Endothelial cell of umbilical vein (primary cell): Measurements from ENCODE around the gene SHPK. TPM values are rescaled to one million over a fixed set of nuclear protein-coding genes. Genes with fewer than 3 reads are reported as not detected.

Experiments used
- BruUV-seq: library from RNA; stranded (reverse); fragments of 400-500 nt; replicated peaks from 2 replicates; lab custom pipeline; 2021; lab: Mats Ljungman, UMichigan
- CTCF ChIA-PET: fragments of 300-600, 350-600 bp; sonication (Branson Sonifier 250); formaldehyde crosslinking; loops from one replicate; lab custom pipeline; 2021; ENCODE audit warnings: antibody characterized with exemption, inconsistent platforms; lab: Charles Lee
- POLR2A ChIA-PET: fragments of 300-600, 350-600 bp; sonication (Branson Sonifier 250); formaldehyde crosslinking; loops from one replicate; lab custom pipeline; 2021; ENCODE audit warnings: antibody characterized with exemption, inconsistent platforms; lab: Charles Lee
- DNase-seq: peaks from one replicate; pipeline ENCODE4 v3.0.0-alpha.2; 2011; ENCODE audit warnings: low read depth, low spot score
- FAIRE-seq: peaks from 2 replicates; lab custom pipeline; 2011; peaks lifted over from hg19 to GRCh38; lab: Jason Lieb, UNC
- H2AFZ ChIP-seq: 2 replicates; pipeline ENCODE4 v1.6.0; 2012; ENCODE audit warnings: low read depth, low read length, control low read depth, inconsistent platforms
- H3K27ac ChIP-seq: 2 replicates; pipeline ENCODE4 v1.5.1; 2011; ENCODE audit warnings: low read depth, mild to moderate bottlenecking, control low read depth, low read length, moderate library complexity; ENCODE audit not compliant: insufficient read depth
- H3K27me3 ChIP-seq, 2 experiments: 2 replicates each; pipeline versions ENCODE4 v1.6.0 to v1.6.1; 2011; ENCODE audit warnings: low read length in 2 of 2, mixed read lengths in 1 of 2; ENCODE audit not compliant: control insufficient read depth in 2 of 2, insufficient read depth in 2 of 2
- H3K36me3 ChIP-seq, 2 experiments: 2 replicates in 1 of 2; 3 replicates in 1 of 2; pipeline ENCODE4 v1.5.1; 2011; ENCODE audit warnings: low read length in 2 of 2, mild to moderate bottlenecking in 1 of 2, moderate library complexity in 1 of 2; ENCODE audit not compliant: control insufficient read depth in 2 of 2, insufficient read depth in 2 of 2; ENCODE audit errors: extremely low read depth in 1 of 2
- H3K4me1 ChIP-seq: 3 replicates; pipeline ENCODE4 v1.5.1; 2011; ENCODE audit warnings: mild to moderate bottlenecking, low read length; ENCODE audit not compliant: control insufficient read depth, insufficient read depth; ENCODE audit errors: extremely low read depth
- H3K4me2 ChIP-seq: 2 replicates; pipeline ENCODE4 v1.6.1; 2011; ENCODE audit warnings: low read length, control low read depth, mixed read lengths; ENCODE audit not compliant: insufficient read depth
- H3K4me3 ChIP-seq, 3 experiments: fragments of 200-600 bp in 1 of 3; sonication (generic), shearing (Covaris generic) in 1 of 3; replicated peaks in 1 of 3; 2 replicates each; pipeline ENCODE4 v1.5.1; 2011 to 2016; ENCODE audit warnings: control low read depth in 3 of 3, low read length in 3 of 3, mild to moderate bottlenecking in 2 of 3, inconsistent platforms in 1 of 3, low read depth in 1 of 3, moderate library complexity in 1 of 3; ENCODE audit not compliant: insufficient read depth in 1 of 3
- H3K79me2 ChIP-seq: 2 replicates; pipeline ENCODE4 v1.6.0; 2012; ENCODE audit warnings: low read length, inconsistent platforms; ENCODE audit not compliant: control insufficient read depth, insufficient read depth
- H3K9ac ChIP-seq: replicated peaks from 2 replicates; pipeline ENCODE3; 2011; ENCODE audit warnings: low read length, control low read depth; ENCODE audit not compliant: insufficient read depth; ENCODE audit errors: extremely low read depth
- H3K9me1 ChIP-seq: replicated peaks from 3 replicates; pipeline ENCODE4 v1.6.0; 2011; ENCODE audit warnings: mild to moderate bottlenecking, low read length; ENCODE audit not compliant: control insufficient read depth, insufficient read depth; ENCODE audit errors: extremely low read depth
- H3K9me3 ChIP-seq: replicated peaks from 2 replicates; pipeline ENCODE4 v1.5.1; 2012; ENCODE audit warnings: low read length, inconsistent platforms; ENCODE audit not compliant: control insufficient read depth, insufficient read depth
- H4K20me1 ChIP-seq: replicated peaks from 2 replicates; pipeline ENCODE3; 2011; ENCODE audit warnings: mild to moderate bottlenecking, low read length; ENCODE audit not compliant: control insufficient read depth, insufficient read depth; ENCODE audit errors: extremely low read depth
- EZH2 ChIP-seq: IDR thresholded peaks from 2 replicates; pipeline ENCODE4 v1.6.1; 2012; ENCODE audit warnings: borderline replicate concordance, low read depth, mild to moderate bottlenecking, moderate library complexity, low read length, inconsistent platforms; ENCODE audit not compliant: severe bottlenecking
- FOS ChIP-seq: IDR thresholded peaks from 2 replicates; pipeline ENCODE4 v1.6.1; 2011; ENCODE audit warnings: mild to moderate bottlenecking, low read length, moderate library complexity, borderline replicate concordance; ENCODE audit not compliant: insufficient read depth
- GATA2 ChIP-seq: IDR thresholded peaks from 2 replicates; pipeline ENCODE4 v1.7.0; 2011; ENCODE audit warnings: low read depth, mild to moderate bottlenecking, moderate library complexity, mixed read lengths, low read length; ENCODE audit not compliant: insufficient read length, insufficient read depth
- JUN ChIP-seq: IDR thresholded peaks from 2 replicates; pipeline ENCODE4 v1.6.1; 2011; ENCODE audit warnings: borderline replicate concordance, low read depth; ENCODE audit not compliant: insufficient read length, insufficient read depth
- MYC ChIP-seq: IDR thresholded peaks from one replicate; pipeline ENCODE4 v1.6.1; 2011; ENCODE audit warnings: mild to moderate bottlenecking, low read depth, low read length
- POLR2A ChIP-seq: IDR thresholded peaks from 2 replicates; pipeline ENCODE4 v1.6.1; 2012; ENCODE audit warnings: low read depth, mild to moderate bottlenecking, control low read depth, low read length
- POLR2AphosphoS5 ChIP-seq: IDR thresholded peaks from 2 replicates; pipeline ENCODE4 v1.6.1; 2012; ENCODE audit warnings: low read depth, mild to moderate bottlenecking, control low read depth, low read length, moderate library complexity; ENCODE audit not compliant: insufficient read depth
- dilution Hi-C: fragments of 300-500 bp; cut with MboI; formaldehyde crosslinking; loops from one replicate; pipeline ENCODE4 v1.15.0; 2019; ENCODE audit warnings: low sequenced_read_pairs; ENCODE audit not compliant: extremely low pct_ligation_motif_present
- intact Hi-C: fragments of 100-400 bp; cut with micrococcal nuclease; formaldehyde crosslinking; loops from one replicate; pipeline ENCODE4 v1.10.0; 2022
- polyA plus RNA-seq, 4 experiments: library from polyadenylated mRNA; depleted of rRNA in 3 of 4; stranded (reverse) in 3 of 4; unstranded in 1 of 4; fragments of >200 nt; gene quantifications; 2 replicates each; pipeline versions ENCODE4 v1.2.1 to v1.2.3, GENCODE V29; 2011 to 2012; ENCODE audit warnings: missing spikeins in 1 of 4
- total RNA-seq: library from RNA; stranded (reverse); gene quantifications from 2 replicates; pipeline ENCODE4 v1.2.3, GENCODE V29; 2021
- TF ChIP-seq, protein P1 (sequence below): IDR thresholded peaks from 2 replicates; pipeline ENCODE4 v1.6.1; 2011; ENCODE audit not compliant: insufficient read depth, insufficient read length
- TF ChIP-seq, protein P2 (sequence below), 2 donors: IDR thresholded peaks; 1 replicate in 1 of 2; 2 replicates in 1 of 2; pipeline ENCODE4 v1.5.1; 2011; ENCODE audit warnings: low read length in 2 of 2, mild to moderate bottlenecking in 2 of 2, moderate library complexity in 2 of 2, control low read depth in 1 of 2, inconsistent platforms in 1 of 2, low read depth in 1 of 2; ENCODE audit not compliant: insufficient read depth in 1 of 2; ENCODE audit errors: extremely low read depth in 1 of 2

Gene SHPK
- total and polyA plus RNA-seq, 2 donors (not counting 3 experiments of a cell fraction or from before 2014, with no cell fraction given), result 15.4 to 15.9 TPM

DNA sequence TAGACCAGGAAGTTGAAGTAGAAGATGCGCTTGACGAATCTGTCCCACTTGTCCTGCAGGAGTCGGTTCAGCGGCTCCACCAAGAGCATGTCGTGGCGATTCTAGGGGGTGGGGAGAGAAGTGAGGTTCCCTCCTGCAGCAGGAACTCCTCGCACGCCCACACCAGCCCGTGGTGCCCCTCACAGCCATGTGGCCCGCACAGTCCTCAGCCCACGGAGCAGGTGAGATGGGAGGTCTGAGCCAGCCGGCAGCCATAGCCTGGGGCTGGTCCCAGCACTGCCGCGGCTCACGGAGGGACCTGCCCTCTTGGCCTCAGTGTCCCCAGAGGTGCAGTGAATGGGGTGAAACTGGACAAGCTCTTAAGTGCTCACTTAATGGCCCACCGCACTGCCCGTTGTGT lies 50.2 kb downstream of the SHPK start:
- Histone ChIP-seq H4K20me1 (no peaks in the 10 kb centered on the region), H3K79me2 (no peaks in the 10 kb centered on the region), H3K27ac (no peak overlapping the region), H3K9me1 (no peaks in the 10 kb centered on the region), H2AFZ (no peak overlapping the region), H3K36me3 (no peaks in the 10 kb centered on the region), H3K4me2 (no peak overlapping the region), H3K9ac (no peak overlapping the region), H3K4me1 (no peaks in the 10 kb centered on the region), H3K27me3 (no peaks in the 10 kb centered on the region), H3K9me3 (no peaks in the 10 kb centered on the region), H3K4me3 (no peak overlapping the region)
- dilution Hi-C loops (no loop called here), intact Hi-C loops (no loop called here)
- TF ChIP-seq, protein P1, sequence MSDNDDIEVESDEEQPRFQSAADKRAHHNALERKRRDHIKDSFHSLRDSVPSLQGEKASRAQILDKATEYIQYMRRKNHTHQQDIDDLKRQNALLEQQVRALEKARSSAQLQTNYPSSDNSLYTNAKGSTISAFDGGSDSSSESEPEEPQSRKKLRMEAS, result no peak
- TF ChIP-seq POLR2A (no peak), MYC (no peak), GATA2 (no peak), FOS (no peak), JUN (no peak), POLR2AphosphoS5 (no peak), EZH2 (no peak)
- TF ChIP-seq, protein P2, sequence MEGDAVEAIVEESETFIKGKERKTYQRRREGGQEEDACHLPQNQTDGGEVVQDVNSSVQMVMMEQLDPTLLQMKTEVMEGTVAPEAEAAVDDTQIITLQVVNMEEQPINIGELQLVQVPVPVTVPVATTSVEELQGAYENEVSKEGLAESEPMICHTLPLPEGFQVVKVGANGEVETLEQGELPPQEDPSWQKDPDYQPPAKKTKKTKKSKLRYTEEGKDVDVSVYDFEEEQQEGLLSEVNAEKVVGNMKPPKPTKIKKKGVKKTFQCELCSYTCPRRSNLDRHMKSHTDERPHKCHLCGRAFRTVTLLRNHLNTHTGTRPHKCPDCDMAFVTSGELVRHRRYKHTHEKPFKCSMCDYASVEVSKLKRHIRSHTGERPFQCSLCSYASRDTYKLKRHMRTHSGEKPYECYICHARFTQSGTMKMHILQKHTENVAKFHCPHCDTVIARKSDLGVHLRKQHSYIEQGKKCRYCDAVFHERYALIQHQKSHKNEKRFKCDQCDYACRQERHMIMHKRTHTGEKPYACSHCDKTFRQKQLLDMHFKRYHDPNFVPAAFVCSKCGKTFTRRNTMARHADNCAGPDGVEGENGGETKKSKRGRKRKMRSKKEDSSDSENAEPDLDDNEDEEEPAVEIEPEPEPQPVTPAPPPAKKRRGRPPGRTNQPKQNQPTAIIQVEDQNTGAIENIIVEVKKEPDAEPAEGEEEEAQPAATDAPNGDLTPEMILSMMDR (IDR thresholded peaks at IDR 0.05; ENCODE audit: extremely low read depth in 1 of 2, insufficient read depth in 1 of 2, low read depth in 1 of 2, low read length in 2 of 2), result no peak
- DNase-seq (no peak), FAIRE-seq (no peak)
- BruUV-seq, result no TSS peak
- ChIA-PET CTCF (no interaction called here), POLR2A (no interaction called here)
